Fibroblast of lung (primary cell): ENCODE data around the gene COX14. TPM values are rescaled to one million over a fixed set of nuclear protein-coding genes. Genes with fewer than 3 reads are reported as not detected.
"Not testable (repeated sequence)": the region's sequence is repeated elsewhere in the genome, so short reads cannot be mapped to it uniquely, and the experiment has no call there.

Experiments
- DNase-seq, 2 donors: peaks; one replicate each; pipeline versions ENCODE4 v3.0.0 to v3.0.0-alpha.2; 2010; ENCODE audit warnings: low read depth in 2 of 2
- H2AFZ ChIP-seq: 2 replicates; pipeline ENCODE4 v1.5.1; 2012; ENCODE audit warnings: low read length, control low read depth, inconsistent platforms
- H3K27ac ChIP-seq: 2 replicates; pipeline ENCODE4 v1.5.1; 2011; ENCODE audit warnings: low read length, control low read depth; ENCODE audit not compliant: insufficient read depth
- H3K27me3 ChIP-seq: 2 replicates; pipeline ENCODE4 v1.5.1; 2011; ENCODE audit warnings: mild to moderate bottlenecking, low read length; ENCODE audit not compliant: control insufficient read depth, insufficient read depth
- H3K36me3 ChIP-seq: 2 replicates; pipeline ENCODE4 v1.5.1; 2011; ENCODE audit warnings: low read length; ENCODE audit not compliant: control insufficient read depth, insufficient read depth
- H3K4me1 ChIP-seq: 2 replicates; pipeline ENCODE4 v1.5.1; 2011; ENCODE audit warnings: low read length; ENCODE audit not compliant: control insufficient read depth, insufficient read depth; ENCODE audit errors: extremely low read depth
- H3K4me2 ChIP-seq: 2 replicates; pipeline ENCODE4 v1.5.1; 2011; ENCODE audit warnings: low read length, control low read depth; ENCODE audit not compliant: insufficient read depth; ENCODE audit errors: extremely low read depth
- H3K4me3 ChIP-seq, 4 experiments: fragments of 200-600 bp in 1 of 4; sonication (generic) in 1 of 4; replicated peaks in 1 of 4; 2 replicates each; pipeline ENCODE4 v1.5.1; 2011 to 2016; ENCODE audit warnings: low read length in 4 of 4, low read depth in 3 of 4, mild to moderate bottlenecking in 3 of 4, control low read depth in 2 of 4, inconsistent platforms in 1 of 4, mixed read lengths in 1 of 4; ENCODE audit not compliant: insufficient read depth in 1 of 4; ENCODE audit errors: control extremely low read depth in 1 of 4
- H3K79me2 ChIP-seq: 2 replicates; pipeline ENCODE4 v1.5.1; 2012; ENCODE audit warnings: mild to moderate bottlenecking, low read length, inconsistent platforms; ENCODE audit not compliant: control insufficient read depth, insufficient read depth
- H3K9ac ChIP-seq: 2 replicates; pipeline ENCODE4 v1.5.1; 2011; ENCODE audit warnings: mild to moderate bottlenecking, low read length, control low read depth; ENCODE audit not compliant: insufficient read depth
- H3K9me3 ChIP-seq: 2 replicates; pipeline ENCODE4 v1.5.1; 2012; ENCODE audit warnings: low read depth, low read length; ENCODE audit not compliant: control insufficient read depth, insufficient read depth
- H4K20me1 ChIP-seq: 2 replicates; pipeline ENCODE4 v1.5.1; 2011; ENCODE audit warnings: low read length; ENCODE audit not compliant: control insufficient read depth, insufficient read depth; ENCODE audit errors: extremely low read depth
- EZH2 ChIP-seq: IDR thresholded peaks from 2 replicates; pipeline ENCODE4 v1.5.1; 2012; ENCODE audit warnings: low read length, control low read depth, mild to moderate bottlenecking; ENCODE audit errors: missing control alignments
- polyA plus RNA-seq, 2 donors: library from polyadenylated mRNA; depleted of rRNA in 1 of 2; stranded (reverse) in 1 of 2; unstranded in 1 of 2; fragments of >200 nt; gene quantifications; 2 replicates each; pipeline ENCODE4 v1.2.1, GENCODE V29; 2011 to 2012; ENCODE audit warnings: missing spikeins in 1 of 2
- total RNA-seq: library from RNA; depleted of rRNA; stranded (reverse); fragments of >200 nt; gene quantifications from 2 replicates; pipeline ENCODE4 v1.2.1, GENCODE V29; 2014
- TF ChIP-seq, protein P1 (sequence below), 2 donors: IDR thresholded peaks in 1 of 2; conservative IDR thresholded peaks in 1 of 2; 1 replicate in 1 of 2; 2 replicates in 1 of 2; pipeline ENCODE4 v1.5.1; 2011 to 2012; ENCODE audit warnings: low read length in 2 of 2, control low read depth in 1 of 2, inconsistent platforms in 1 of 2, low read depth in 1 of 2, mild to moderate bottlenecking in 1 of 2

The COX14 gene
- total and polyA plus RNA-seq, 2 donors (not counting 1 experiment from before 2014, with no cell fraction given): 55.3 to 57.1 TPM

DNA sequence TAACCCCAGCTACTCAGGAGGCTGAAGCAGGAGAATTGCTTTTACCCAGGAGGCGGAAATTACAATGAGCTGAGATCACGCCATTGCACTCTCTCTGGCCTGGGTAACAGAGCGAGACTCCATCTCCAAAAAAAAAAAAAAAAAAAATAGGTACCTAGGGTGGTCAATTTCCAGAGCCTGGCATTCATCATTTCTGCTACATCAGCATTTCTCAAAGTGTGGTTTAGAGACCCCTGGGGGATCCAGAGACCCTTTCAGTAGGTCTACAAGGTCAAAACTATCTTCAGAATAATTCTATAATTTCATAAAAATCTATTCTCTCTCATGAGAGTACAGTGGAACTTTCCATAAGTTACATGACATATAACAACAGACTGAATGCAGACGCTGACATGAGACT, 35.2 kb downstream of the COX14 start:
- DNase-seq: no peak
- H4K20me1 ChIP-seq: no peaks in the 10 kb centered on the region
- H3K4me1 ChIP-seq: no peaks in the 10 kb centered on the region
- no peaks in the 10 kb centered on the region for H3K9me3 ChIP-seq
- no peaks in the 10 kb centered on the region for H3K36me3 ChIP-seq
- no peak overlapping the region for H3K4me2 ChIP-seq
- H3K27me3 ChIP-seq: no peaks in the 10 kb centered on the region
- H3K79me2 ChIP-seq: peaks cover 2% of the 10 kb centered on the region
- H3K27ac ChIP-seq: no peak overlapping the region
- no peak overlapping the region for H2AFZ ChIP-seq
- H3K9ac ChIP-seq: no peak overlapping the region
- TF ChIP-seq, protein P1, sequence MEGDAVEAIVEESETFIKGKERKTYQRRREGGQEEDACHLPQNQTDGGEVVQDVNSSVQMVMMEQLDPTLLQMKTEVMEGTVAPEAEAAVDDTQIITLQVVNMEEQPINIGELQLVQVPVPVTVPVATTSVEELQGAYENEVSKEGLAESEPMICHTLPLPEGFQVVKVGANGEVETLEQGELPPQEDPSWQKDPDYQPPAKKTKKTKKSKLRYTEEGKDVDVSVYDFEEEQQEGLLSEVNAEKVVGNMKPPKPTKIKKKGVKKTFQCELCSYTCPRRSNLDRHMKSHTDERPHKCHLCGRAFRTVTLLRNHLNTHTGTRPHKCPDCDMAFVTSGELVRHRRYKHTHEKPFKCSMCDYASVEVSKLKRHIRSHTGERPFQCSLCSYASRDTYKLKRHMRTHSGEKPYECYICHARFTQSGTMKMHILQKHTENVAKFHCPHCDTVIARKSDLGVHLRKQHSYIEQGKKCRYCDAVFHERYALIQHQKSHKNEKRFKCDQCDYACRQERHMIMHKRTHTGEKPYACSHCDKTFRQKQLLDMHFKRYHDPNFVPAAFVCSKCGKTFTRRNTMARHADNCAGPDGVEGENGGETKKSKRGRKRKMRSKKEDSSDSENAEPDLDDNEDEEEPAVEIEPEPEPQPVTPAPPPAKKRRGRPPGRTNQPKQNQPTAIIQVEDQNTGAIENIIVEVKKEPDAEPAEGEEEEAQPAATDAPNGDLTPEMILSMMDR (conservative IDR thresholded peaks at IDR 0.05 in 1 of 2, IDR thresholded peaks at IDR 0.05 in 1 of 2; ENCODE audit: low read depth in 1 of 2, low read length in 2 of 2): no peak
- no peak for TF ChIP-seq EZH2
- no peak overlapping the region for H3K4me3 ChIP-seq

DNA sequence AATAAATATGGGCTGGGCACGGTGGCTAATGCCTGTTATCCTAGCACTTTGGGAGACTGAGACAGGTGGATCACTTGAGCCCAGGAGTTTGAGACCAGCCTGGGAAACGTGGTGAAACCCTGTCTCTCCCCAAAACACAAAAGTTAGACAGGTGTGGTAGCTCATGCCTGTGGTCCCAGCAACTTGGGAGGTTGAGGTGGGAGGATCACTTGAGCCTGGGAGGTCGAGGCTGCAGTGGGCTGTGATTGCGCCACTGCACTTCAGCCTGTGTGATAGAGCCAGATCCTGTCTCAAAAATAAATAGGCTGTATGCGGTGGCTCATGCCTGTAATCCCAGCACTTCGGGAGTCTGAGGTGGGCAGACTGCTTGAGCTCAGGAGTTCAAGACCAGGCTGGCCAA, 36.0 kb downstream of the COX14 start:
- H3K4me1 ChIP-seq, H4K20me1 ChIP-seq, H3K36me3 ChIP-seq, H3K27ac ChIP-seq, DNase-seq, H3K4me2 ChIP-seq, H2AFZ ChIP-seq, H3K9ac ChIP-seq, H3K4me3 ChIP-seq, H3K9me3 ChIP-seq, H3K27me3 ChIP-seq, H3K79me2 ChIP-seq: not testable (repeated sequence)

DNA sequence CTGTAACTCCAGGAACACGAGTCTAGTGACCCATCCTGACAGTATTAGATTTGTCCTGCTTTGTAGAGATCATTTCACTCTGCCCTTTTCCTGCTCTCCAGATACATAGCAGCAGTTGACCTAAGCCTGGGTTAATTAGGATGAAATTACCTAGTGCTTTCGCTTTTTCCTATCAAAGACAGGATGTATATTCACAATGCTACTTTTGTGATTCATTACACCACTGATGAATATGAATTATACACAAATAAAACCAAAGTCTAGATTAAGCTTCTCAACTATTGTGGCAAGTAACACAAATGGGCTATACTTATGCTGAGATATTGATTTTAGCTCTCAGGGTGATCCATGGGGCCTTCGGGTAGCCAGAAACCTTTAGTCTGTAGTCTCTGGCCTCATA, 37.3 kb downstream of the COX14 start:
- H4K20me1 ChIP-seq: no peaks in the 10 kb centered on the region

More for the DNA sequence above, 37.3 kb downstream of the COX14 start:
- Histone ChIP-seq H3K4me1 (no peaks in the 10 kb centered on the region), H3K36me3 (no peaks in the 10 kb centered on the region), H3K9me3 (no peaks in the 10 kb centered on the region), H3K27me3 (no peaks in the 10 kb centered on the region), H3K4me3 (no peak overlapping the region), H3K4me2 (no peak overlapping the region), H3K27ac (no peak overlapping the region), H3K9ac (no peak overlapping the region), H2AFZ (no peak overlapping the region), H3K79me2 (peaks cover 2% of the 10 kb centered on the region)
- no peak for TF ChIP-seq EZH2
- TF ChIP-seq, protein P1 (conservative IDR thresholded peaks at IDR 0.05 in 1 of 2, IDR thresholded peaks at IDR 0.05 in 1 of 2; ENCODE audit: low read depth in 1 of 2, low read length in 2 of 2): no peak
- no peak for DNase-seq
